Stromal cell of bone marrow (primary cell): ENCODE results near the gene CACNA1S.
A peak's percentile ranks its signal among the peaks of the same experiment; 100 is the strongest.

ENCODE experiments used
- DNase-seq: peaks from one replicate; pipeline ENCODE4 v3.0.0-alpha.2; 2012; ENCODE audit warnings: low read depth

The CACNA1S gene

GRCh38 chr1:201140235-201140940 is 28.2 kb upstream of the CACNA1S start:
- DNase-seq: no peak

GRCh38 chr1:201139756-201140155 is 27.5 kb upstream of the CACNA1S start:
- DNase-seq: no peak

GRCh38 chr1:201139306-201139705 is 27.1 kb upstream of the CACNA1S start:
- DNase-seq: no peak

GRCh38 chr1:201138311-201138840 is 26.1 kb upstream of the CACNA1S start:
- no peak for DNase-seq

- peak; percentile 95 for DNase-seq
Measured at GRCh38 chr1:201137579-201138310, 25.5 kb upstream of the CACNA1S start.

- no peak for DNase-seq
Measured at GRCh38 chr1:201137024-201137392, 24.8 kb upstream of the CACNA1S start.

- DNase-seq: no peak
Measured at GRCh38 chr1:201136355-201137023, 24.3 kb upstream of the CACNA1S start.

GRCh38 chr1:201134405-201134804 is 22.2 kb upstream of the CACNA1S start:
- DNase-seq: no peak

GRCh38 chr1:201131398-201131797 is 19.2 kb upstream of the CACNA1S start:
- no peak for DNase-seq

GRCh38 chr1:201128962-201129361 is 16.7 kb upstream of the CACNA1S start:
- DNase-seq: no peak

GRCh38 chr1:201128476-201128875 is 16.2 kb upstream of the CACNA1S start:
- no peak for DNase-seq

- peak; percentile 19 for DNase-seq
Measured at GRCh38 chr1:201127755-201128455, 15.7 kb upstream of the CACNA1S start.

- DNase-seq: no peak
Measured at GRCh38 chr1:201126832-201127754, 14.9 kb upstream of the CACNA1S start, which contains the start of gene ASCL5. TSS of gene ASCL5 (minus strand) at chr1:201127184. CDS start at chr1:201115372, 11,812 bp downstream.

GRCh38 chr1:201126463-201126831 is 14.2 kb upstream of the CACNA1S start:
- no peak for DNase-seq

GRCh38 chr1:201125800-201126199 is 13.6 kb upstream of the CACNA1S start:
- no peak for DNase-seq

- no peak for DNase-seq
Measured at GRCh38 chr1:201125019-201125418, 12.8 kb upstream of the CACNA1S start.

- DNase-seq: no peak
Measured at GRCh38 chr1:201123866-201124265, 11.6 kb upstream of the CACNA1S start.

GRCh38 chr1:201122321-201122957 is 10.2 kb upstream of the CACNA1S start:
- DNase-seq: no peak

- DNase-seq: peak; percentile 14
Measured at GRCh38 chr1:201119206-201120197, 7.3 kb upstream of the CACNA1S start.
